ENCODE measurements around the gene SYP.
"Not testable (repeated sequence)": the region's sequence is repeated elsewhere in the genome, so short reads cannot be mapped to it uniquely, and the experiment has no call there.

Gene SYP

DNA sequence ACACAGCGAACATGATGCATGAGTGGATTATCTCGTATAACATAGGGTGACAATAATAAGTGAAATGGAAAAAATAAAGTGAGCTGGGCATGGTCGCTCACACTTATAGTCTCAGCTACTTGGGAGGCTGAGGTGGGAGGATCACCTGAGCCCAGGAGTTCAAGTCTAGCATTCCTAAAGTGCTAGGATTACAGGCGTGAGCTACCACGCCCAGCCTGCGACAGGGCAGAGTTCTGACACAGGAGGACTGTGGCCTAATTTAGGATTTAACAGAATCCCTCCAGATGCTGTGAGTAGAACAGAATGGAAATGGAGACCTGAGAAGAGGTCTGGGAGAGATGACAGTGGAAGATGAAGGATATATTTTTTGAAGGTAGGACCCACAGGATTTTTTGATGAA lies 10.4 kb downstream of the SYP start:
- no peak for DNase-seq (ENCODE audit: low spot score)

DNA sequence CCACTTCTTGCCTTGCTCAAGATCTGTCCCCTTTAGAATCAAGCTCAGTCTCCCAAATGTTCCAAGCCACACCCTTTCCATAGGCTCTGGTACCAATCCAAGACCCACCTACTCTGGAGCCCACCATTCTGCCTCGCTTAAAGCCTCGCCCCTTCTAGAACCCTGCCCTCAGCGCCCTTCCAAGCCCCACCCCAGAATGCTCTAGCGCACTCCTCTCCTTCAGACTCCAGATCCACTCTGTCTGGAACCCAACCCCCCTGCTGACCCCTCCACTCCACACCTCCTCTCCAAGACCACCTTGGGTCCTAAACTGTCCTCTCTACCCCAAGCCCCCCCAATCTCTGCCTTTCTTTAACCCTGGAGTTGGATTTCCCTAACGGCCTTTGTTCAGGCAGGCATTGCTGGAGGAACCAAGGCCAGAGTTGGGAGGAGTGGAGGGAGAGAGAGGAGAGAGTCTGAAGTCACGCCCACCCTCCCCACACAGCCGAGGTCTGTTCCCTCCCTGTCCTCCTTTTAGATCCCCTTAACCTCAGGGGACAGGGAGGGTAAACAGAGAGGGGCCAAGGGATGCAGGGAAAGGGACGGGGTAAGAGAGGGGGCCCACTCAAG lies 11.4 kb downstream of the SYP start:
- DNase-seq (ENCODE audit: low spot score) = no peak

DNA sequence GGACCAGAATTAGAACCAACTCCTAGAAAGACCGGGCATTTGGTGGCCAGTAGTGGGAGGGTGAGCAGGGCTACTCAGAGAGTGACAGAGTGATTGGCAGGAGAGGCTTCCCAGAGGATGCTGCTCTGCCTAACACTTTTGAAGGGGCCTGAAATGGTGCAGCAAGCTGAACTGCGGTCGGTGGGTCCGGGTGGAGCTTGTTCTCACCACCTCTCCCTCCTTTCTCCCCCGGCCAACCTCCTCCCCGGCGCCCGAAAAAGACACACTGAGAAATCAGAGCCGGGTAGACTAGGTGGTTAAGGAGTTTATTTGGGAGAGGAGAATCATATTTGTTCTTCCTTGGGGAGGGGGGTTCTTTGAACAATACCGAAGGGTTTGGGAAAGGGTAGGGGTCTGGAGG lies 12.5 kb downstream of the SYP start:
- no peak for DNase-seq (ENCODE audit: low spot score)

DNA sequence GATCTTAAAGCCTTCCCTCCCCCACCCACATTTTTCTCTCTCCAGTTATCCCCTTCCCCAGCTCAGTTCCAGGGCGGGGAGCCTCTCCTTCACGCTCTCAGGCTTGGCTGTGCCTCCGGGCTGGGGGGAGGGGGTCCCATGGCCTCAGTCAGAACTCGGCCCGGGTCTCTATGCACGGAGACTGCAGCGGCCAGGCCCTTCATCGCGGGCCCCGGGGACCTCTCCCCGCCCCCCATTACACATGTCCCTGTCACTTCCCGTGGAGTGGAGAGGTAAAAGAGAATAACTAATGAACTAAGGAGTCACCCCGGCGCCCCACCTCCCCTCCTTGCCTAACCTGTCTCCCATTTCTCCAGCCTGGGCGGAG lies 13.0 kb downstream of the SYP start:
- no peak for DNase-seq (ENCODE audit: low spot score)

DNA sequence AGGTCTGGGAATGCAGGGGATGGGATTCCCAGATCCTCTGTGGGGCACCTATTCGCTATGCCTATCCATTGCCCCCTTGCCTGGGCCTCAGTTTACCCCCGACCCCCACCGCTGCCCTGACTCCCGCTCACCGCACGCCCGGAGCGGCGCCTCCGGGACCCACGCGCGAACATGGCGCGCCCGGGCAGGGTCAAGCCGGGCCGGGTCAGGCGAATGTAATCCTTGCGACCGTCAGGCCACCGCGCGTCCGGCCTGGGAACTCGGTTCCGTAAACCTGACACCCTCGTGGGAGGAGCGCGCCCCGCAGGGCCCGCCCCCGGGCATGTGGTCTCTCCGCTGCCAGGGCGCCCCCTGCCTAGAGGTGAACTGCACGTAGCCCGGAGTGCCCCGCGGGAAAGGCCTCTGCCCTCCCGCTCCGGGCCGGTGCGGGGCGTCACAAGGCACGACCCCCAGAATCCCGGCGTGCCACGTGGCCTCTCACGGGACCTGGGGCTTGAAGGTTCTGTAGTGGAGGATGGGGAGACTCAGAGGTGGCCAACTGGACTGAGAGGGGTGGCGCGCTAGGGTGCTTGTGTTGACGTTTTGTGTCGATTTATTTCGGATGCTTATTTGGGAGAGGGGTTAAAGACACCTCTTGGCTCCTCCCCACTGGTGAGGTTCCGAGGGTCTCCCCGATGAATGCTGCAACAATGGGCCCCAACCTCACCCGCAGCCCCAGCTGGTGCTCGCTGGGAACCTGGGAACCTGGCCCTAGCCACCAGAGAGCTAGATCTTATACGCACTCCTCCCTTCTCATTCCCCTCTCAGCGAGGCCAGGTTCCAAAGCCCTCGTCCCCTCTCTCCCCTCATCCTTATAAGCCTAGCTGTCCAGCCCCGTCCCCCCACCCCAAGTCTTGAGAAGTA lies 13.6 kb downstream of the SYP start, which contains the start of gene PRICKLE3:
TSS of gene PRICKLE3 (minus strand) at position 249 of the 903 bp plus-strand sequence. CDS start at position 173, 76 bp downstream.
- DNase-seq (ENCODE audit: low spot score) = peak; percentile 74

DNA sequence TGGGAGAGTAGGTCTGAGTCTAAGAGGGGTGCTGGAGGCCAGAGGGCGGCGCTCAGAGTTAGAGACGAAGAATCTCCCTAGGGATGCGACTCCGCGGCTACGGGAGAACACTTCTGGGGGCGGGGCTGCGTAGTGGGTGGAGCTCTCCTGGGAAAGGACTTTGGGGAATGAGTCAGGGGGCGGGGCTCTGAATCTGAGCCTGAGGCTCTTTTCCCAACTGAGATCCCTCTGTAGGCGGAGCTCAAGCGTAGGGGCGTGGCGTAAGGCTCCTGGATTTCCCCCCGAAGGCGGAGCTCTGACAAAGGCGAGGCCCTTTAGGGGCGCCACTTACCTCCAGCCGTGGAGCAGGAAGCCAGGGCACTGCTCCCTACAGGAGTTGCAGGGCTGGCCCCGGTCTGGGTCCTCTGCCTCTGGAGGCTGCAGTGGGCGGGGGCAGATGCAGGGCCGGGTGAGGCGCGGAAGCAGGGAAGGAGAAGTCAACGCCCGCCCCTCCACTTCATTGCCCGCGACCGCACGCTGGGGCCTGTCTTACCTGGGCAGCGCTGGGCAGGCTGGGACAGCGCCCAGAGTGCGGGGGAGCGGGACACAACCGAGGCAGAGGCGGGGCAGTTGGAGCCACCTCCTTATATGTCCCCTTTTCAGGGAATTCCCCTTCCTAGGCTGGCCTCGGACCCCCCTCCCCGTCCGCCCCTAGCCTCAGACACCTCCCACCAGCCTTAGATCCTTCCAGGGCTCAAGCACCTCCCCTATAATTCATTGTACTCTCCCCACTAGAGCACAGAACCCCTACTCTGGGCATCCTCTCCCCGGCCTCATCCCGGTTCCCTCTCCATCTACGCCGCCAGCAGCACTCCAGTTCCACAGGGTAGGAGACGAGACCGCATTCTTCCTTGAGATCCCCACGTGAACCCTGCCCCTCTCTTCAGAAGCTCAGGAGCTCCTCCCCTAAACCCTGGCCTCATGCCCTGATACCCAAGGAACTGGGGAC lies 15.4 kb downstream of the SYP start:
- peak; percentile 94 for DNase-seq (ENCODE audit: low spot score)

DNA sequence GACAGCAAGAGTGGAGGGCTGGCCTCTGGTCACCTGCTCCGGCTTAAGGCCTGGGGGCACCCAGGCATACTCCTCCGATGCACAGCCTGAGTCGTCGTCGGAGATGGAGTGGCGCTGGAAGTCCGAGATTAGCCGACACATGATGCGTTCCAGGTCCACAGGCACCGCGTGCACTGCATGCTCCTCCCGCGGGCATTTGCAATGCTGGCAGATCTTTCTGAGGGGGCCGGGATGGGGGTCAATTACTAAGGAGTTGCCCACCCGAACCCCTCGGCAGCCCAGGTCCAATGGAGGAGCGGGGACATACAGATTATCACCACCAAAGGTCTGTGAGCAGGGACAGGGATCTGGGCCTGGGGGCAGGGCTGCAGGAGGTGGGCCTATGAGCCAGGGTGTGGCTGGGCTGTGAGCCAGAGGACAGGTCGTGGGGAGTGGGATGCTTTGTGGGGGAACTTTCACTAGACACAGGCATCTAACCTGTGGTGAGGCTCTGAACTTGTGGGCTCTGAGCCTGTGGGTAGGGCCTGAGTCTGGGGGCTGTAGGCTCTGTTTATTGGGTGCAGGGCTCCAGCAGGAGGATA lies 16.2 kb downstream of the SYP start:
- DNase-seq (ENCODE audit: low spot score) = no peak

DNA sequence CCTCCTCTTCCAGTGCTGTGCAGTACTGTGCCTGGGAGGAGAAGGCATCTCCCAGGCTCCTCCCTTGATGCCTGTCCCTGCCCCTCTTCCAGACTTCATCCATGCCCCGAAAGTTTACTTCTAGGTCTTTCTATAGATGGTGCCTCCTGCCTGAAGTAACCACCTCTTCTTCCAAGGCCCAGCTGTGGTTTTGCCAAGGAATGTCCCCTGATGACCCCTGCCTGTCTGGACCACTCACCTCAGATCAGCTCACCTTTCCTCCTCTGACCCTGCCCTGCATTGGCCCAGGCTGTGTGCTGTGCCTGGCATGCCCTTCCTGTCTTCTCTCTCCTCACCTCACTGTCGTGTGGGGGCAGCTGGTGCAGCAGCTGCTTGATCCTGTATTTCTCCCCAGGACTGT lies 20.6 kb downstream of the SYP start:
- DNase-seq (ENCODE audit: low spot score) = no peak

DNA sequence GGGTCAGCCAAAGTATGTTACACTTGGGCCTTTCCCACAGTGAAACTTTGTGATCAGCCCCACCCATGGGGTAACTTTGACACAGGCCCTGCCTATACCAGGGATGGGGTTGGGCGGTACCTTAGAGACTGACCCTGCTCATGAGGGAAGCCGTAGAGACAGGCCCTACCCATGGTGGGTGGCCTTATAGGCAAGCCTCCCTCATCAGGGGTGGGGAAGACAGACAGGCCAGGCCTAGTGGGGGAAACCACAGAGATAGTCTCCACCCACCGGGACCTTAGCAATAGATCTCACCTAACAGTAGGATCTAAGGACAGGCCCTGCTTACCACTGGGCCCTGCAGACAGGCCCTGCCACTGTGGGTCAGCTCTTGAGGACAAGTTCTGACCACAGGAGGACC lies 21.5 kb downstream of the SYP start:
- DNase-seq (ENCODE audit: low spot score) = no peak

DNA sequence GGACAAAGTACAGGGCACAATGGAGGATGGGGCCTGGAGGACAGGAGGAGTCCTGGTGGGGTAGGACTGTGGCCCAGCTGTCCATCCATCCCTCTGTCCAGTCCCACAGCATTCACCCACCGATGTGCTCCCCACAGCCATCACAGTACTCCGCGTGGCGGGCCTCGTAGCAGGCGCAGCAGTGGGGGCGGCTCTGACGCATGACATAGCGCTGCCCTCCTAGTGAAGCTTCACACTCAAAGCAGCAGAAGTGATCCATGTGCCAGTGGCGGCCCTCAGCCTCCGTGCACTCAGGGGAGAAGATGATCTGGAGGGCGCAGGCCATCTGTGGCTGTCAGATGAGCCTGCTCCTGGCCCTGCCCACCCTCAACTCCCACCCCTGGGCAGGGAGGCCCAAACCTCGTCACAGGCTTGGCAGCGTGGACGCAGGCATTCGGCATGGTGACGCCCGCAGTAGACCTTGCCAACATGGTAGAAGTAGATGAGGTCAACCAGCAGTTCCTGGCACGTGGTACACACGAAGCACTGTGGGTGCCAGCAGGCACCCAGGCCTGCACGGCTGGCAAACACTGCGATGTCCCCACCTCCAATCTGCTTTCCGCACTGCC lies 22.0 kb downstream of the SYP start:
- no peak for DNase-seq (ENCODE audit: low spot score)

DNA sequence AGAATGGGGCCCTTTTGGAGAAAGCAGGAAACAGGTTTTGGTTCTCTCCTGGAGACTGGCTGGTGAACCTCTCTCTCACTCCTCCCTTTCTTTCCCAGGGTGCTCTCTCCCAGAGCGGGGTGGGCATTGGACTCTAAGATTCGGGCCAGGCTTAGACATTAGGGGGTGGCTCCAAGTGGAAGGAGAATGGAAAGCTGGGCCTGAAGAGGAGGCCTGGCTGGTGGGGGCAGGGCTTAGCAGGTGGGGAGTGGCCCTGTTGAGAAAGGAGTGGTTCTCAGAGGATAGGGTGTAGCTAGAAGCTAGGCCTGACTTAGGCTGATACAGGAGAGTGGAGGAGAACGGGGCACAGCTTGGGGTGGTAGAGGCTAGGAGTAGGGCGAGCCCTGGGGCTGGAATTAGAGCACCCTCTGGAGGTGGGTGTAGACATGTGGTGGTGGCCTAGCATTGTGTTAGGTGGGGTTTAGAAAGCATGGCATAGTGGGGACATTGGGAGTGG lies 22.6 kb downstream of the SYP start:
- DNase-seq (ENCODE audit: low spot score) = no peak

DNA sequence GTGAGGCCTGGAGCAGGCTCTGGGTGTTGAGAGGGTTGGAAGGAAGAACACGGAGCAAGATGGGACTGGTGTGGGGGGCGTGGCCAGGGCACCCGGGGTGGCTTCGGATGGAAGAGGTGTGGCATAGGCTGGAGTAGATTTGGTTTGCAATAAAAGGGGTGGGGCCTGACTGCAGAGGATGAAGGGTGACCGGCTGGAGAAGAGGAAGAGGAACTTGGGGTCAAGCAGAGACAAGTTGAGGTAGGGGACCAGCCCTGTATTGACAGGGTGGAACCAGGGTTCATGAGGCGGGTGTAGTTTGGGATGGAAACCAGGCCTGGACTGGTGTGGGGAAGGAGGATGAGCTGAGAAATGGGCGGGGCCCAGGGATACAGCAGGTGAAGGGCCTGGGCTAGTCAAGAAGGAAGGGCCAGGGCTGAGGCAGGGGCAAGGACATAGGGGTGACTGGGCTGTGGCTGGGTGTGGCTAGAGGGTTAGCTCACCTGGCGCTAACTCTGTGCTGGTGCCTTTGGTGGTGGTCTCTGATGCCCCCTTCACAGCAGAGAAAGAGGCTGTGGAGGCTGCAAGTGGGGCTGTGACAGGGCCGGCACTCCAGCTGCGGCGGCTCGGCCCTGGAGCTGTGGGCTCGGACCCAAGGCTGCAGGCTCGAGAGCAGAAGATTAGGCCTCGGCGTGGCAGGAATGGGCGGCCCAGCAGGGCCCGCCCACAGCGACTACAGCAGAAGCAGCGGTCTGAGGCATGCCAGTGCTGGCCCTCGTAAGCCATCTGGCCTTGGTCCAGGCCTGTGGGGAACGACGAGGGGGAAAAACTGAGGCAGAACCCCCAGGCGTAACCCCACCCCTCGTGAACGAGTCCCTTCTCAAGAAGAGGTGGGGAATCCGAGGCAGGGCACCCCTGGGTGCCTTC lies 23.3 kb downstream of the SYP start:
- no peak for DNase-seq (ENCODE audit: low spot score)

DNA sequence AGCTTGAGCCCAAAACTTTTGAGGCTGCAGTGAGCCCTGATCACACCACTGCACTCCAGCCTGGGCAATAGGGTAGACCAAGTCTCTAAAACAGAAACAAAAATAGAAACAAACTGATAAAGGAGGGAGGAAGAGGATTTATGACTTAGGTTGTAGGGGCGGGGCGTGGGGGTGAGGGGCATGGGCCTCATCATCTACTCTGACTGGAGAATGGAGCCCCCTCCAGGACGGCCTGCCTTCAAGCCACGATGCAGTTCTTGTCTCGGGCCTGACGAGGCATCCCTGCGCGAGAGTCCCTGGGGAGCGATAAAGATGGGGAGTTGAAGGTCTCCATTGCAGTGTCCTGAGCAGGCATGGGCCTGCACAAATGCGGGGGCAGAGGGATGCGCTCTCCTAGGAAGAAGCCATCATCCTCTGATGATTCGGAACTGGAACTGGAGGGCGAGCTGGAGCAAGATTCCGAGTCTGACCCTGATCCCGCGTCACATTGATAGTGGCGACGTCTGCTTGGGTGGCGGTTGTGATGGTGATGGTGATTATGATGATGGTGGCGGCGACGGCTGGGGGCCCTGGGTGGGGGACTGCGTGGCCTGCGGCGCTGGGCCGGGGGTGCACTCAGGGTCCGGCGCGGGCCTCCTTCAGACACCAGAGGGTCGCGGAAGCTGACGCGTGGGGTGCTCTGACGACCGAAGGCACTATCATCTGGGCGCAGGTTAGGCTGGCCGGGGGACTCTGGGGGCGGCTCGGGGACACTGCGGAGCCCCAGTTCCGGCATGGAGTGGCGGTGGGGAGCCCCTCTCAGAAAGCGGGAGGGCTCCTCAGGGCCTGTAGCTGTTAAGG lies 24.3 kb downstream of the SYP start:
- no peak for DNase-seq (ENCODE audit: low spot score)

DNA sequence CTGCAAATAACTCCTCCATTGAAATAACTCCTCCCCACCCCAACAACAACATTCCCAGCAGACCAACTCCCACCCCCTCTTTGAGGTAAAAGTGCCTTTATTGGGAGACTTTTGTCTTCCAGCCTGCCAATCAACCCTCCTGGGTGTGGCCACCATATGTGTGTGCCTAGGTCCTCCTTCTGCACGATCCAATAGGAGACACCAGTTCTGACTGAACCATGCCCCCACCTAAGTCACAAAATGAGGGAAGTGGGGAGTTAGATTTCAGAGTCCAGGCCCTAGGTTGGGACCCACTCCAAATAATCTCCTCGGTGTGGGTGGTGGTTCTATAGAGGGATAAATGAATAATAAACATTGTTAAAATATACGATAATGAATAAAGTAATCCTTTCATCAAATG lies 25.3 kb downstream of the SYP start:
- no peak for DNase-seq (ENCODE audit: low spot score)

DNA sequence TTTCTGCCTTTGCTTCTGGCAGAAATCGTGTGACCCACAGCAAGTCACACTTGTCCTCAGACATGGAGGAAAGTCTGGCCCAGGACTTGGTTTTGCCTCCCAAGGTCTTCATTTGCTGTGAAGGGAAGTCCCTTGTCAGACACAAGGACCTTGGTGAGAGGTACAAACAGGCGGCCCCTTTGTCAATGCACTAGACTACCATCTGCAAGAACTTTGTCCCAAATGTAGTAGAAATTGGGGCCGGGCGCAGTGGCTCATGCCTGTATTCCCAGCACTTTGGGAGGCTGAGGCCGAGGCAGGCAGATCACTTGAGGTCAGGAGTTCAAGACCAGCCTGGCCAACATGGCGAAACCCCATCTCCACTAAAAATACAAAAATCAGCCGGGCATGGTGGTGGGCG lies 26.4 kb downstream of the SYP start:
- DNase-seq (ENCODE audit: low spot score) = not testable (repeated sequence)

DNA sequence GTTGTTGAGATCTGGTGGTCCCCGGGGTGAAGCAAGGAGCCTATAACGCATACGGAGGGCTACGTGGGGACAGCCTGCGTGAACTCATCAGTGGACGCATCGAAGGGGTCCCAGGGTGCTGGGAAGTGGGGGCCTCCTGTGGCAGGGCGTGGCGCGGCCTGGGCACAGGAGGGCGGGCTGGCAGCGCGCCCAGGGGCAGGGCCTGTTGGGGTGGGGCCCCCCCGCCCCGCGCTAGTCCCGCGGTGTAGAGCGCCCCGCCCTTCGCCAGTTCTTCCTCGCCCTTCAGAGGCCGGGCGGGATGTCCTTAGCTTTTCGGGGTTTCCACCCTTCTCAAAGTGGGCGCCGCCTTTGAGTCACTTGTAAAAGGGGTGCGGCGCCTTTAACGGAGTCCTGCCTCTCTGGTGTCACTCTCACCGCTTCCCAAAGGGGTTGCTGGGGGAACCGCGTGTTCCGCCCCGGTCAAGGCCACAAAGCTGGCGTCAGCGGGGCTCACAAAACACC lies 27.7 kb downstream of the SYP start:
- DNase-seq (ENCODE audit: low spot score) = peak; percentile 59

DNA sequence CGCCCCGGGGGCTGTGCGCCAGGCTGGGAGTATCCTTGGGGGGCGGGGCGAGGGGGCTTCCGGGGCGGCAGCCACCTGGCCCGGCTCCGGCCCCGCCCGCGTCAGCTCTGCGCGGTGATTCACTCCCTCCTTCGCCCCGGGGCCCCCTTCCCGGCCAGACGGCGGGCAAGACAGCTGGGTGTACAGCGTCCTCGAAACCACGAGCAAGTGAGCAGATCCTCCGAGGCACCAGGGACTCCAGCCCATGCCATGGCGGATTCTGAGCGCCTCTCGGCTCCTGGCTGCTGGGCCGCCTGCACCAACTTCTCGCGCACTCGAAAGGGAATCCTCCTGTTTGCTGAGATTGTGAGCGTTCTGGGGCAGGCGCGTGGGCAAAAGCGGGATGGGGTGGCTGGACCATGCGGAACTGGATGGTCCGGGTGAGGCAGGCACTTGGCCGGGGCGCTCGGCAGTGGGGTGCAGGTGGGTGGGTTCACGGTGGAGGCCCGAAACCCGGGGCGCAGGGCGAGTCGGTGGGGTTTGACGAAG lies 28.2 kb downstream of the SYP start, which contains the start of gene PLP2:
TSS of gene PLP2 (plus strand) at position 147 of the 528 bp plus-strand sequence. CDS start at position 250, 103 bp downstream.
- DNase-seq (ENCODE audit: low spot score) = peak; percentile 71

DNA sequence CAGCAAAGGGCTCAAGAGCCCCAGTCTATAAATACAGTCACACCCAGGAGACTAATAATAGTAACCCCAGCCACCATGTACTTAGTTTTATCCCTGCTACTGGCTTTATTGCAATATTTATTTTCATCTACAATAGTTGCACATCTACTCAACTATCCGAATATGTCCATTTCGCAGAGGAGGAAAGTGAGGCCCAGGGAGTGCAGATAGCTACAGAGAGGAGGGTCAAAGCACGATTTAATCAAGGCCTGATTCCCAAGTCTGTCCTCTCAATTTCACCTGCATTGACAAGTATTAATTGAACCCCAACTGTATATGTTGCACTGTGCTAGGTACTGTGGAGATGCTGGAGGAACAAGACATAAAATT lies 32.3 kb downstream of the SYP start:
- DNase-seq (ENCODE audit: low spot score) = no peak

All from kidney tubule cell (primary cell).